SKM-1 (cell line): ENCODE data around the gene PRR35.

ENCODE experiments used
- DNase-seq: peaks from one replicate; lab custom pipeline; 2025; ENCODE audit not compliant: unreplicated experiment; lab: John Stamatoyannopoulos, UW

Gene PRR35

DNA sequence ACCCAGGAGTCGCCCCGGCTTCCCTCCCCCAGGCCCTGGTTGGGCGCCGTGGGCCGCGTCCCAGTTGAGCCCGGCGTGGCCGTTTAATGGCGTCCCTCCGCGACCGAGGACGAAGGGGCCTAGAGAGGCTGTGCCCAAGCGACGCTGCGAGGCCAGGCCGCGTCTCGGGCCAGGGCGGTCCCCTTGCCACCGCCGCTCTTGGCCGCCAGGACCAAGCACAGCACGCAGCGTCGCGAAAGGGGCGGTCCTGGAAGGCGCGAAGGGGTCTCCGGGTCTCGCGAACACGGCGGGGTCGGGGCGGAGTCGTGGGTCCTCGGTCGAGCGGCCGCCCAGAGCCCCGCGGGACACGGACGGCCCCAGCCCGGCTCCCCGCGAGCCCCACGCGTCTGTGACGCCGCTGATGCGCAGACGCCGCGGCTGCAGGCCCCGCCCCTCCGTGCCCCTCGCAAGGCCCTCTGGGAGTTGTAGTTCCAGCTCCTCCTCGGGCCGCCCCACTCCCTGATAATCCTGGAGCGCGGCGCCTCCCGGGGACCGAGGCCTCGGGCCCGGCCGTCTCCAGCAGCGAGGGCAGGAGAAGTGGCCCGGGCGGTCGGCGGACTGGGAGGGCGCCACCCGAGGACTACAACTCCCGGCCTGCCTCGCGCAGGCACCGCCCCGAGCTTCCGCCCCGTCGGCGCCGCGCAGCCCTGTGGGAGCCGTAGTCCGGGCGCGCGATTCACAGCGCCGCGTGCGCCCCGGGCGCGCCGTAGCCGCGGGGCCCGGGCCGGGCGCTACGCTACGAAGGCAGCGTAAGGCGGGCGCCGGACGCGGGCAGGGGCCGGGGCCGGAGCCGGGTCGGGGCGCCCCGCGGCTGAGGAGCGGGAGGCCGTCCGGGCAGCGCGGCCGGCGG lies 32.9 kb upstream of the PRR35 start, which contains the start of gene CAPN15:
CAPN15 (plus strand) TSS at position 698 of the 889 bp plus-strand sequence. CDS start 19,127 bp downstream, outside the sequence.
- peak; percentile 84 for DNase-seq

DNA sequence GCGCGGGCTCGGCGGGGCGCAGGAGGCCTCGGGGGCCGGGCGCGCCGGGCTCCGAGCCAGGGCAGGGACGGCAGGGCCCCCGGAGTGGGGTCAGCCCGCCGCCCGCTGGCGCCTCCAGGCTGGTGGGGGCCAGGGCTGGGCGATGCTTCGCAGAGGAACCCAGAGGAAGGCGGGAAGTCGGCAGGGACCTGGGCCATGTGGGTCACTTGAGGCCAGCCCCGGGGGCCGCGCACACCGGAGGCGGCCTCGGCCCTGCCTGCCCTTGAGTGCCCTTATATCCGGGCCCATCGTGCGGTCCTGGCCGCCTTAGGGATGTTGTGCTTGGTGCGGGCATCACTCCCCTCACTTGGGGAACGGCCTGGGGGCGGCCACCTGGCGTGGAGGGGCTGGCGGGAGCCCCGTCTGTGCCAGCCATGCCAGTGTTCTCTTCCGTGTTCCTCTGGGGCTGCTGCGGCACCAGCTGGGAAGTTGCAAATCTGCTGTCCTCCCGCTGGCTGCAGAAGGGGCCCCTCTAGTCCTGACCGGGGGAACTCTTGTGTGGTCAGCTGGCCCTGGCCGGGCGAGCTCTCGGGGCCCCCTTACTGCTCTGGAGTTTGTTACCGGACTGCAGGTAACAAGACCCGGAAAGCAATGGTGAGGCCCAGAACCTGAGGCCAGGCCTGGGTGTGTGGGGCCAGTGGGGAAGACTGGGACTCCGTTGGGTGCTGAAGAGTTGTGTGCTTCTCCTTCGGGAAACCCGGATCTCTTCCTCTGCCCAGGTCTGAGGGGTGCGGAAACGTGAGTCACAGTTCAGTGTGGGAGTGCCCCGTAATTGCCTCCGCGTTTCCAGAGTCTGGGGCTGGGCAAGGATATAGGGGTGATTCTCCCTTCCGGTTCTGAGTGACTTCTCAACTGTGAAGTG lies 31.8 kb upstream of the PRR35 start:
- peak; percentile 6 for DNase-seq

DNA sequence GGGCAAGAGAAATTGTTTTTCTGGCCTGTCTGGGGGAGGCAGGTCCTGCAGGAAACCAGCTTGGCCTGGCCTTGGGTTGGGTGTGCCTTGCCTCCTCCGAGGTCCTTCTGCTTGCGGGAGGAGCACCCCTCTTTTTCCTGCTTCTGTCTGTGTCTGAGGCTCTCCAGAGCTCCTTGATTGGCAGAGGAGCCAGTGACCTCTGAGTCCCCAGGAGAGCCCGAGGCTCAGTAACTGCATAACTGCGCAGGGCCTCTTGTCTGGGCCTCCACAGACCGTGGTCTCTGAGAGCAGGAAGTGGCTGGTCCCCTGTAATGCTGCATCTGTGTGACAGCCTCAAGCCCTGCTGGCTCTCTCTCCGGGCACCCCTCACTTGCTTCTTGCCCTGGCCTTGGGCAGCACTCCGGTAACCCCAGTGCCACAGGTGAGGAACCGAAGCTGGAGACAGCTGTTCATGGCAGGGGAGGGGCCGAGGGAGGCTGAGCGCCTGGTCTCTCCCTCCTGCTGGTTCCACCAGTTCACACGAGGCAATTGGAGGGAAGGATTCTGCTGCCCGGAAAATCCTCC lies 31.1 kb upstream of the PRR35 start:
- no peak for DNase-seq

DNA sequence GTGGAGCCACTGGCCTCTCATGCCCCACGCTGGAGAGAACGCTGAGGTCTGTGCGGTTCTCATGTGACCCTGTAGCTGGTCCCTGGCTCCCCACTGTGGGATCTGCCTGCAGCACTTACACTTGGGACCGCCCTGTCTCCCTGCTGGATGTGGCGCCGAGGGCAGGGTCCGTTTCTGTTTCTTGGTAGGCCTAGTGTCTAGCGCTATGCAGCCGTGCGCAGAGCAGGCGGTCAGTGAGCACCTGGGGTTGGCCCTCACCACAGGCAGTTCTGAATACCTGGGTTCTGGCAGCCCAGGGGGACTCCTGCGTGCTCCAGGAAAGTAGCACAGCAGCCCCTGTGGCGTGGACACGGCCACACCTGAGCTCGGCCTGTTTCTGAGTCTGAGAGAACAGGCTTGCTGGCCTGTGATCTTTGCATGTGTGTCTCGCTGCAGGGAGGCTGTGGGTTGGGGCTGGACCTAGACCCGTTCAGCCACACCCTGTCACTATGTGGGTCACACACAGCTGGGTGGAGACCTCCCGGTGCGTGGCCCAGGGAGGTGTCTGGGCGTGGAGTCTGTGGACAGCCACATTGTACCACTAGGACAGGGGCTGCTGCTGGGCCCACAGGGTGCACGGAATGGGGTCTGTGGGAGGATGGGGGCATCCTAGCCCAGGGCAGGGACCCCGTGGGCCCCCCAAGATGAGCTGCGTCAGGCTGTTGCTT lies 29.9 kb upstream of the PRR35 start:
- no peak for DNase-seq

DNA sequence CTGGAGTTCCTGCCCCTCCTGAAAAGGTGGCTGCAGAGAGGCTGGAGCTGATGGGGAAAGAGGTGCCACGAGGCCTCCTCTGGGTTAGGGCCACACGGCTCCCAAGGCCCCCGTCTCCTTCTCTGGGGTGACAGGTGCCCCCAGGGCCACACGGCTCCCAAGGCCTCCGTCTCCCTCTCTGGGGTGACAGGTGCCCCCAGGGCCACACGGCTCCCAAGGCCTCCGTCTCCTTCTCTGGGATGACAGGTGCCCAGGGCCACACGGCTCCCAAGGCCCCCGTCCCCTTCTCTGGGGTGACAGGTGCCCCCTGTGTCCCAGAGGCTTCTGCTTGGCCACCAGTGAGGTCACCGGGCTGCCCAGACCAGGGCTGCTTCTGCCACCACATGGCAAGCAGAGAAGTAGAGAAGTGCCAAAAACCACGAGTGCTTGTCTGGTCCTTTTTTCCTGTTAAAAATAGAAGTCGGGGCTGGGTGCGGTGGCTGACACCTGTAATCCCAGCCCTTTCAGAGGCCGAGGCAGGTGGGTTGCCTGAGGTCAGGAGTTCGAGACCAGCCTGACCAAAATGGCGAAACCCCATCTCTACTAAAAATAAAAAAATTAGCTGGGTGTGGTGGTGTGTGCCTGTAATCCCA lies 28.6 kb upstream of the PRR35 start:
- DNase-seq = no peak

DNA sequence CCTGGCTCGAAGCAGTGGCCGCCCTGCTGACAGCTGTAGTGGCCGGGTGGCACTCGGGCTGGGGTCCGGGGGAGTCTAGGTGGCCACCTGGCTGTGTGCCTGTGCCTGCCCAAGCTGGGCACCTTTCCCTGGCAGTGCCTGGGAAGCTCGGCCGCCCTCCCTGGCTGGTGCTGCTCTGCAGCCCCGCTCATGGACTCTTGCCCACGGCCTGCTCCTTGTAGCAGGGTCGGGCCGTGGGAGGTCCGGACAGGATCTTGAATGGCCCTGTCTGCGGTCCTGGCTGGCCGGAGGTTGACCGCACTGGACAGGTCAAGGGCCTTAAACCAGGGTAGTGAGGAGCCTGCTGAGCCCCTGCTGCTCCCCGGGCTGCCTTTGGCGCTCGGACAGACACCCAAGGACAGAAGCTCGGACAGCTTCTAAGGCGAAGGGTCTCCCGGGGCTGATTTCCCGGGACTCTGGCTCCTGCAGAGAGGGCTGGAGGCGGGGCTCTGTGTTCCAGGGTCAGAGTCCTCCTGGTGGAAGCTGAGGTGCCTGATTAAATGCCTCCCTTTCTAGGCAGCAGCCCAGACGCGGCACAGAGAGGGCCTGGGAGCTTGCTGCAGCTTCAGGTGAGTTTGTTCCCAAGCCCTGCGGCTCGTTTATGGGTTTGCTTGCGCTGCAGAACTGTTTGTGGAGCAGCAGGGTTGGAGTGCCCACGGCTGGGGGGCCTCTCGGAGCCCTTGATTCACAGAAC lies 26.6 kb upstream of the PRR35 start:
- DNase-seq = no peak

DNA sequence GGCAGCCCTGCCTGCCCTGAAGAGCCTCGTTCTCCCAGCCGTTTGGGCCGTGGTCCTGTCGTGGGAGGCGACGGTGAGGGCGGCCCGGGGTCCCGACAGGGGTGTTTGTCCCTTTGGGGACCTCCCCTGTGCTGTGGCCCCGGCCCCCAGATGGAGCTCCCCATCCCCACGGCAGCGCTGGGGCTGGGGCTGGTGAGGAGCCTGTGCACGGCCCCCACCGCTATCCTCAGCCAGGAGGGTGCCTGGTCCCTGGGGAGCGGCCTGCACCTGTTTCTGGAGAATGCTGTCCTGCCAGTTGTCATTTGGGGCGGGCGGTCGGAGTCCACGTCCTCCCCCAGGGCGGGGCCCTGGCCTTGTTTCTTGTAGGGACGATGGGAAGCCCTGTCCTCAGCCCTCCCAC lies 26.1 kb upstream of the PRR35 start:
- no peak for DNase-seq

DNA sequence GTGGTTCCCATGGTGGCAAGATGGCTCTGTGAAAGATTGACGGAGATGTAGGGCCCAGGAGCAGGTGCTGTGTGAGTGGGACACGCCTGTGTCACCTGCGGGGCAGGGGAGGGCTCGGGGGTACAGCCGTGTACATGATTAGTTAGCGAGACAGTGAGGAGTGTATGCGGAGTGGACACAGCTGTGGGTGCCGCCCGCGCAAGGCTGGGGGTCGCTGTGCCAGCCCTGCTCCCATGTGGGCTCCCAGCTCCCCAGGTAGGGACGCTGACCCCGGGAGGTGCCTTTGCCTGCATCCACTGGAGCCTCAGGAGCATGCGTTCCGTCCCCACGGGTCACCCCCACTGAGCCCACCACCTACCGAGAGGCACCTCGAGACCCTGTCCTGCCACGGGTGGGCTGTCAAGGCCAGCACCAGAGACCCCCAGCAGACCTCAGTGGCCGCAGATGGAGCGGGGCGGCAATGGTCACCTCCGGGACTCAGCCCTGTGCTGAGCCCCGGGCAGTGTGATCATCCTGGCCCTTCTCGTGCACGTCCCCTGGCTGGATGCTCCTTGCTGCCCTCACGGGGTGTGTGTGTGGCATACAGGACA lies 25.2 kb upstream of the PRR35 start:
- DNase-seq = no peak

DNA sequence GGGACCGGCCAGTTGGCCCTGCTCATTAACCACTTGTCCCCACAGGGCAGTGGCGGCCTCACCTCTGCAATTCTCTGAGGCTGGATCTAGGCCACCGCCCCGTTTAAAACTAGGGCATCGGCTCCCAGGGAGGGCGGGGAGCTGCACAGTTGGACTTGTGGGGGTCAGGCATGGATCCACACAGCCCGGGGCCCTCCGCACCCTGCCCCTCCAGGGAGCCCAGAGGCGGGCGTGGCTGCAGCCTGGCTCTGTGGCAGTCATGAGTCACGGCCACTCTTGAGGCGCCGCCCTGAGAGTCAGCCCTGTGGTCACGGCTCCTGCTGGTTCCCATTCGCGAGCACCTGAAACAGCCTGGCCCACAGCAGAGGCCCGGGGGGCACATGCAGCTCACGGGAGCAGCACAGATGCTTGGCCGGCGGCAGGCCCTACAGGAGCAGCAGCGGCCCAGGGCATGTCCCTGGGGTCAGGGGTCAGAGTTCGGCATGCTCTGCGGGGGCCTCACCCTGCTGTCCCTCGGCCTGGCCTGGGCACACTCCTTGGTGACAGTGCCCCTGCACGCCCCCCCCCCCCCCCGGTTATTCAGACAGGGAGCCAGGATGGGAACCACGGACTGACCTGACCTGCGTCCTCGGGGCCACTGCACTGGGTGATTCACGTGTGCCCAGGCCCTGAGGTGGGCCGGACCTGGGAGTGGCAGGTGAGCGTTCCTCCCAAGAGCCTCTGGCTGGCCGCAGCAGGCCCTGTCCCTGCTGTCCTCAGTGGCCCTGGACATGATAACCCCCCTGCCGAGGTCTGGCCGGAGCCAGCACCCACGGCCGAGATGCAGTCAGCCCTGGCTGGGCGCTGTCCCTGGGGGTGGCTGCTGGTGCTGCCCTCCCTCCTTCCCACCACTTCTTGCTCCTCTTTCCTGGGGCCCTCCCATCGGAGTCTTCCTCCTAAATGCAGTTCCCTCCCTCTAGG lies 24.5 kb upstream of the PRR35 start:
- no peak for DNase-seq

DNA sequence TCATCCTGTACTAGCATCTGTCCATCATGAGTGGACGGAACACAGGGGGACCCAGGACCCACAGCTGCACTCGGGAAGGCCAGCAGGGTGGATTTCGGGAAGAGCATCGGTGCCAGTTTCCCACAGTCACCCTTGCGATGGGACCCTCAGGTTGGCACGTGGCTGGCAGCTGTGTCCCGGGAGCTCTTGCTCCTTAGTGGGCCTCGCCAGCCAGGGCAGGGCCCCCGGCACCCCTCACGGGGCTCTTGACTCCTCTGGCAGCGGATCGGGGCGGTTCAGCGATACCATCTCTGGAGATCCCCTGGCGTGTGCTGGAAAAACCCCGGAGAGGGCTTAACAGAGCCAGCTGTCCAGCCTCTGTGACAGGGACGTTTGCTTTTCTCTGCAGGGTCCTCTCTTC lies 23.4 kb upstream of the PRR35 start:
- no peak for DNase-seq

DNA sequence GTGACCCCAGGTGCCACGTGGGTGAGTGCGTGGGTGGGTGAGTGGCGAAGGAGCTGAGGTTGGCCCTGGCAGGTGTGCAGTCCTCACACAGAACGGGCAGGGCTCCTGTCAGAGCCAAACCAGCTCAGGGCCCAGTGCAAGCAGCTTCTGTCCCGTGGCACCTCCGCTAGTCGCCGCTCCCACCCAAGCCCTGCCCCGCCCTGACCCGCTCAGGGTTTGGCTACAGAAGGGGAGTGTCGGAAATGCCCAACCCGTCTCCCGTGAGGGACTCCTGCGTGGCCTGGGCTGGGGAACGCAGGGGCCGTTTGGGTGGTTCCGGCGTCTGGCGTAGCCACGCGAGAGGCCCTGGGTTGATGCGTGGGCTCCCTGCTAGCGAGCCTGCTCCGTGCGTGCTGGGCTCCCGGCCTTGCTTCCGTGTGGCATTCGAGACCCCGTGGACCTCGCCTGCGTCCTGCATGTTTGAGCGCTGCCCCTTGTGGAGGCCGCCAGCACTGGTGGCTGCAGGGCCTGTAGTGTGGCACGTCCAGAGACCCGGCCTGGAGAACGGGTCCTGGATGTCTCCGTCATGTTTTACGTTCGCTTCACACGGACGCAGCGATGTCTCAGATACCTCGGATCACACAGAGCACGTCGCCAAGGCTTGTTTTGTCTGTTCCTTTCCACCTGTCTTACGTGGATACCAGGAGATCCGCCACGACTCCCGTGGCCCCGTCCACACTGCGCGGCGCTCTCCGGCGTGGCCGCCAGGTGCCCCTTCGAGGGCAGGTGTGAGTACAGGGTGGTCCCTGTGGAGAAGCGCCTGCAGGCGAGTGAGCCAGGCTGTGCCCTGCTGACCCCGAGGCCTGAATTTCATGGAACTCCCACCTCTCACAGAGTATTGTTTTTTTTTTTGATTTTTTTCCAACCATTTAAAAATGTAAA lies 22.5 kb upstream of the PRR35 start:
- DNase-seq = no peak

DNA sequence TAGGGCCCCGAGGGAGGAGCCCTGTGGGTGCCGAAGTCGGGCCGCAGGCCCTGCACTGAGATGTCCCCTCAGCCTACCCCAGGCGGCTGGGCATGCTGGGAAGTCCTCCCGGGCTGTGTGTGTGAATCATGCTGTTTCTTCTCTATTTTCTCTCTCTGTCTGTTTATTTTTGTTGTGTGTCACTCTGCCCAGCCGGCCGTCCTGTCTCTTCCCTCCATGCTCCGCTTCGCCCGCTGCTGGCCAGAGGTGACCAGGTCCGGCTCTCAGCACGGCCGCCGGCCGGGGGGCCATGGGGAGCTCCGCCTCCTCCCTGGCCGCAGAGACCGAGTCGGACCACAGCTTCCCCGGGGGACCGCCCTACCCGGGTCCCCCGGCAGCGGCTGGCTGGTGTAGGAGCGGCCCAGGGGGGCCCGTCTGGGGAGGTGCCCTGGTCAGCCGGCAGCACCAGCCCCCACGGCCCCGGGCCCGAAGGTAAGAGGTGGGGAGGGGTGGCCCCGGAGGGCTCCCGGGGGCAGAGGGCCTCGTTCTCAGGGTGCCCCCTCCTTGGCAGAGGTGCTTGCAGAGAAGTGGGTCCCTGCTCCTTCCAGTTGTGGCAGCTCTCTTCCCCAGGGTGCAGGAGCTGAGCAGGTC lies 20.2 kb upstream of the PRR35 start:
- no peak for DNase-seq

DNA sequence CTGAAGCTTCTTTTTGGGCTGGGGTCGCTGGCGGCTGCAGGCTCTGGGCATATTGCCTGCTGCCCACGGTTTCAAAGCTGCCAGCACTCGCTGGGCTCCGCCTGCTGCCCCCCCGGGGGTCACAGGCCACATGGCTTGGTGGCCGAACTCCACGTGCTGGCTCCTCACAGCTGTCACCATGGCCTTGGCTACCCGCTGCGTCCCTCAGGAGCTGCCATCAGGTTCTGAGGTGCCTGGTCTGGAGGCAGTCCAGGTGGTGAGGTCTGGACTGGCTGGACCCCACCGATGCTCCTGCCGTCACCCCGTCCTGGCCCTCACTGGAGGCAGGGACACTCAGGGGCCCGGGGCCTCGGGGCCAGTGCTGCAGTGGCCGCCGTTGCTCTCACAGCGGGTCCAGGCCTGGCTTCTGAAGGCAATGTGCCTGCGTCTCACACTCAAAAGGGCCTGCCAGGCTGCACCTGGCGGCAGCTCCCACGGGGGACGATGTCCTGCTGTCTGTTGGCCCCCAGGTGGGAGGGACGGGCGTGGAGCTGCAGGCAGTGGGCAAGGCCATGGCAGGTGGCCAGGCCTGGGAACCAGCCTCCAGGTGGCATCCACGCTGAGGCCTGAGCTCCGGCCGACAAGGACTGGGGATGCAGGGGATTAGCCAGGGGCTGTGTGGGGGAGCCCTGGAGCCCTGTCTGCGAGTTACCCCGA lies 19.4 kb upstream of the PRR35 start:
- no peak for DNase-seq

DNA sequence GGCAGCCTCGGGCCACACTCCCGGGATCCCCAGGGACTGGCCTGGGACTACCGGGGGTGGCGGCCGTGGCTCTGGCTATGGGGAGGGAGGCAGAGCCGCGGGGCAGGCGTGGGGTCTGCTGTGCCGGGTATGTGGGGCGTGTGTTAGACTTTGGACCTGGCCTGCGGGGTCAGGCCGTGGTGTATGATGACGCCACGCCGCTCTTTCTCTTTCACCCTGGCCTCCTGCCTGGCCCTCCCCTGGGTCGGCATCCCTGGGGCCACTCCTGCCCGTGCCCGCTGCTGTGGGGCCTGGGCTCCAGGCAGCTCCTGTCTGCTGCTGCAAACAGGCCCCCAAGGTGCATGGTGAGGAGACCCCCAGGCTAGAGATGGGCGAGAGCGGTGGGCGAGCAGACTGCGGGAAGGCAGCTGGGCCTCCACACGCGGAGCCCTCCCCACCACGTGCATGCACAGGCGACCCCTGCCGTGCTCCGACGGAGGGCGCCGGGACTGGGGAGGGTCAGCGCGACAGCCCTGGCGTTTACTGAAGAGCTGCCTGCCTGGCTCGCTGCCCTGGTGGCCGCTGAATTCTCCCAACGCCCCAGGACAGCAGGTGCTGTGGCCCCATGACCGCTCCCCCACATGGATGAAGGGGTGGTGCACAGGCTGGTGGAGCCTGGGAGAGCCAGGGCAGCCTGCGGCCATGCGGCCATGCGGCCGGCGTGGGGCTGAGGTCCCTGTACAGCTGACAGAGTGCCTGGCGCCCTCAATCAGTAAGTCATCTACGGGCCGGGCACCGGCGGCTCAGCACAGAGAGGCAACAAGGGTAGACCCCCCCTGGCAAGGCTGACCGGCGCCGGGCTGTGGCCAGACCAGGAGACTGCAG lies 16.7 kb upstream of the PRR35 start:
- no peak for DNase-seq

DNA sequence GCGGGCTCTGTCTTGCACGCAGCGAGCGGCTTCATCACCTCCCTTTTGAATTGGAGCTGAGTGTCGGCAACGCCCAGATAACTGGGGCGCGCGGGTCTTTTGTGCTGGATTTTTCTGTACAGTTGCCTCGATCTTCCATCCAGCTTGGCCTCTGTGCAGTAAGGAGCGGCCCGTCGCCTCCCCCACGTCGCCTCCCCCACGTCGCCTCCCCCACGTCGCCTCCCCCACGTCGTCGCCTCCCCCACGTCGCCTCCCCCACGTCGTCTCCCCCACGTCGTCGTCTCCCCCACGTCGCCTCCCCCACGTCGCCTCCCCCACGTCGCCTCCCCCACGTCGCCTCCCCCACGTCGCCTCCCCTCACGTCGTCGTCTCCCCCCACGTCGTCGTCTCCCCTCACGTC lies 15.7 kb upstream of the PRR35 start:
- no peak for DNase-seq
